H1 (cell line): ENCODE measurements around the gene JAK2. TPM values are rescaled to one million over a fixed set of nuclear protein-coding genes. Genes with fewer than 3 reads are reported as not detected.
"Not testable (repeated sequence)": the region's sequence is repeated elsewhere in the genome, so short reads cannot be mapped to it uniquely, and the experiment has no call there.

ENCODE experiments used
- CTCF ChIA-PET: fragments of 300-600 bp; sonication (Branson Sonifier 250); formaldehyde crosslinking; loops from one replicate; lab custom pipeline; 2021; ENCODE audit not compliant: partially characterized antibody; lab: Charles Lee
- POLR2A ChIA-PET: fragments of 300-600 bp; sonication (Branson Sonifier 250); formaldehyde crosslinking; loops from one replicate; lab custom pipeline; 2021; ENCODE audit warnings: inconsistent platforms; ENCODE audit not compliant: partially characterized antibody; lab: Charles Lee
- DNase-seq, 2 experiments: peaks; one replicate each; pipeline versions ENCODE4 v3.0.0 to v3.0.0-alpha.2; 2010 to 2022; ENCODE audit warnings: low spot score in 2 of 2, low read depth in 1 of 2, mixed read lengths in 1 of 2
- FAIRE-seq: peaks from 2 replicates; lab custom pipeline; 2011; peaks lifted over from hg19 to GRCh38; lab: Jason Lieb, UNC
- H2AFZ ChIP-seq: 2 replicates; pipeline ENCODE4 v1.8.1; 2012; ENCODE audit warnings: low read length, inconsistent platforms
- H2AK5ac ChIP-seq: 2 replicates; pipeline ENCODE4 v1.6.1; 2013; ENCODE audit warnings: low read depth, low read length
- H2BK120ac ChIP-seq: replicated peaks from 2 replicates; pipeline ENCODE3; 2013; ENCODE audit warnings: low read depth, low read length, inconsistent platforms
- H2BK12ac ChIP-seq: 2 replicates; pipeline ENCODE4 v1.6.1; 2013; ENCODE audit warnings: low read depth, low read length
- H2BK15ac ChIP-seq: 2 replicates; pipeline ENCODE4 v1.6.1; 2013; ENCODE audit warnings: low read length
- H2BK20ac ChIP-seq: 2 replicates; pipeline ENCODE4 v1.6.1; 2013; ENCODE audit warnings: low read length
- H2BK5ac ChIP-seq: 2 replicates; pipeline ENCODE4 v1.6.1; 2013; ENCODE audit warnings: low read depth, low read length
- H3K14ac ChIP-seq: 2 replicates; pipeline ENCODE4 v1.6.1; 2013; ENCODE audit warnings: inconsistent platforms; ENCODE audit not compliant: insufficient read length
- H3K18ac ChIP-seq: 2 replicates; pipeline ENCODE4 v1.6.1; 2013; ENCODE audit warnings: low read length; ENCODE audit errors: extremely low read depth
- H3K23ac ChIP-seq: 2 replicates; pipeline ENCODE4 v1.6.1; 2013; ENCODE audit warnings: inconsistent platforms; ENCODE audit not compliant: insufficient read length
- H3K23me2 ChIP-seq: 2 replicates; pipeline ENCODE4 v1.6.1; 2013; ENCODE audit warnings: low read depth, low read length
- H3K27ac ChIP-seq: 2 replicates; pipeline ENCODE4 v1.6.1; 2011; ENCODE audit warnings: low read depth, low read length, inconsistent platforms
- H3K27me3 ChIP-seq, 4 experiments: replicated peaks in 1 of 4; 1 replicate in 1 of 4; 2 replicates in 3 of 4; pipeline versions ENCODE4 v1.6.1 to v1.8.1; 2011 to 2013; ENCODE audit warnings: low read length in 3 of 4, mild to moderate bottlenecking in 3 of 4, inconsistent platforms in 2 of 4, mixed read lengths in 2 of 4, moderate library complexity in 1 of 4; ENCODE audit not compliant: control insufficient read depth in 3 of 4, insufficient read depth in 3 of 4; ENCODE audit errors: extremely low read depth in 1 of 4
- H3K36me3 ChIP-seq, 4 experiments: 2 replicates each; pipeline versions ENCODE4 v1.6.1 to v1.8.1; 2011 to 2013; ENCODE audit warnings: mild to moderate bottlenecking in 4 of 4, low read length in 3 of 4, moderate library complexity in 2 of 4, control low read depth in 1 of 4, inconsistent platforms in 1 of 4; ENCODE audit not compliant: insufficient read depth in 4 of 4, control insufficient read depth in 2 of 4
- H3K4ac ChIP-seq: replicated peaks from 2 replicates; pipeline ENCODE3; 2013; ENCODE audit warnings: low read length, low read depth, mixed read lengths, inconsistent platforms; ENCODE audit not compliant: insufficient read length
- H3K4me1 ChIP-seq, 4 experiments: replicated peaks in 1 of 4; 1 replicate in 1 of 4; 2 replicates in 3 of 4; pipeline versions ENCODE4 v1.6.1 to v1.8.1; 2011 to 2013; ENCODE audit warnings: low read length in 3 of 4, inconsistent platforms in 2 of 4, mixed read lengths in 1 of 4; ENCODE audit not compliant: insufficient read depth in 4 of 4, control insufficient read depth in 3 of 4
- H3K4me2 ChIP-seq, 2 experiments: 2 replicates each; pipeline versions ENCODE4 v1.6.1 to v1.8.1; 2011 to 2013; ENCODE audit warnings: low read depth in 2 of 2, low read length in 2 of 2, control low read depth in 1 of 2, inconsistent platforms in 1 of 2, mild to moderate bottlenecking in 1 of 2; ENCODE audit not compliant: insufficient read depth in 1 of 2
- H3K4me3 ChIP-seq, 4 experiments: fragments of 200-600, 300-600 bp in 1 of 4; sonication (generic), shearing (Covaris generic), sonication (Bioruptor Twin) in 1 of 4; 2 replicates each; pipeline versions ENCODE4 v1.5.1 to v1.8.1; 2011 to 2016; ENCODE audit warnings: low read length in 4 of 4, low read depth in 3 of 4, control low read depth in 2 of 4, inconsistent platforms in 2 of 4, mild to moderate bottlenecking in 2 of 4, mixed read lengths in 1 of 4, moderate library complexity in 1 of 4; ENCODE audit not compliant: insufficient read depth in 2 of 4; ENCODE audit errors: extremely low read depth in 1 of 4
- H3K56ac ChIP-seq: replicated peaks from 2 replicates; pipeline ENCODE3; 2013; ENCODE audit warnings: low read depth, mild to moderate bottlenecking, mixed read lengths, low read length, inconsistent platforms; ENCODE audit not compliant: insufficient read length
- H3K79me1 ChIP-seq: 2 replicates; pipeline ENCODE4 v1.6.1; 2013; ENCODE audit warnings: low read depth, low read length, control low read depth
- H3K79me2 ChIP-seq, 2 experiments: 2 replicates each; pipeline versions ENCODE4 v1.6.1 to v1.8.1; 2012 to 2013; ENCODE audit warnings: low read length in 2 of 2, mild to moderate bottlenecking in 2 of 2, inconsistent platforms in 1 of 2; ENCODE audit not compliant: insufficient read depth in 2 of 2, control insufficient read depth in 1 of 2
- H3K9ac ChIP-seq, 4 experiments: replicated peaks in 1 of 4; 1 replicate in 1 of 4; 2 replicates in 3 of 4; pipeline versions ENCODE4 v1.6.1 to v1.8.1; 2011 to 2013; ENCODE audit warnings: low read depth in 3 of 4, low read length in 3 of 4, control low read depth in 2 of 4, mild to moderate bottlenecking in 2 of 4, moderate library complexity in 2 of 4, inconsistent platforms in 1 of 4; ENCODE audit errors: extremely low read depth in 1 of 4
- H3K9me3 ChIP-seq, 2 experiments: 2 replicates each; pipeline versions ENCODE4 v1.6.1 to v1.8.1; 2012 to 2013; ENCODE audit warnings: mild to moderate bottlenecking in 2 of 2, moderate library complexity in 2 of 2, control low read depth in 1 of 2, inconsistent platforms in 1 of 2, low read depth in 1 of 2, low read length in 1 of 2, mixed read lengths in 1 of 2; ENCODE audit not compliant: insufficient read depth in 2 of 2
- H4K20me1 ChIP-seq, 2 experiments: replicated peaks in 1 of 2; 2 replicates each; pipeline versions ENCODE3 to v1.8.1; 2011 to 2013; ENCODE audit warnings: inconsistent platforms in 2 of 2, low read length in 2 of 2, mild to moderate bottlenecking in 1 of 2; ENCODE audit not compliant: insufficient read depth in 2 of 2, control insufficient read depth in 1 of 2
- H4K5ac ChIP-seq: 2 replicates; pipeline ENCODE4 v1.6.1; 2013; ENCODE audit warnings: low read length, low read depth, mixed read lengths, inconsistent platforms; ENCODE audit not compliant: insufficient read length
- H4K8ac ChIP-seq: 2 replicates; pipeline ENCODE4 v1.8.0; 2013; ENCODE audit warnings: mild to moderate bottlenecking, moderate library complexity, low read length, inconsistent platforms; ENCODE audit not compliant: insufficient read depth; ENCODE audit errors: extremely low read depth
- H4K91ac ChIP-seq: replicated peaks from 2 replicates; pipeline ENCODE3; 2013; ENCODE audit warnings: low read length, mixed read lengths, inconsistent platforms; ENCODE audit not compliant: insufficient read length
- WGBS, 2 experiments: shearing (Covaris generic) in 1 of 2; methylation state at CpG; one replicate each; pipeline versions ENCODE4 v1.1.6 to v1.1.7; 2013 to 2015; ENCODE audit warnings: low lambda C conversion rate in 2 of 2, mixed read lengths in 2 of 2, inconsistent platforms in 1 of 2, low coverage in 1 of 2, missing lambda C conversion rate in 1 of 2; ENCODE audit not compliant: insufficient replicate concordance in 2 of 2, insufficient coverage in 1 of 2, insufficient read length in 1 of 2; ENCODE audit errors: extremely low coverage in 1 of 2, missing lambda C conversion rate in 1 of 2; 5-methylcytosine and 5-hydroxymethylcytosine counted together
- polyA plus RNA-seq, 7 experiments: library from polyadenylated mRNA; depleted of rRNA in 3 of 7; stranded (reverse) in 5 of 7; unstranded in 2 of 7; fragments of >200 nt in 5 of 7; fragments of 200-250 nt in 2 of 7; gene quantifications; 1 replicate in 5 of 7; 2 replicates in 1 of 7; 4 replicates in 1 of 7; pipeline versions ENCODE4 v1.2.1 to v1.2.3, GENCODE V29; 2011 to 2013; ENCODE audit warnings: missing spikeins in 2 of 7, mixed read lengths in 2 of 7
- total RNA-seq: library from RNA; stranded (reverse); fragmentation: NEBNext Ultra II Directional; extraction: Animal tissue kit (Norgen Biotek cat#: 25700); gene quantifications from 2 replicates; pipeline ENCODE4 v1.2.1, GENCODE V29; 2021

JAK2 gene
- total and polyA plus RNA-seq, 2 of the 8 experiments (the other 6 are each of a cell fraction or from before 2014, with no cell fraction given): 0.50 to 2.1 TPM

DNA sequence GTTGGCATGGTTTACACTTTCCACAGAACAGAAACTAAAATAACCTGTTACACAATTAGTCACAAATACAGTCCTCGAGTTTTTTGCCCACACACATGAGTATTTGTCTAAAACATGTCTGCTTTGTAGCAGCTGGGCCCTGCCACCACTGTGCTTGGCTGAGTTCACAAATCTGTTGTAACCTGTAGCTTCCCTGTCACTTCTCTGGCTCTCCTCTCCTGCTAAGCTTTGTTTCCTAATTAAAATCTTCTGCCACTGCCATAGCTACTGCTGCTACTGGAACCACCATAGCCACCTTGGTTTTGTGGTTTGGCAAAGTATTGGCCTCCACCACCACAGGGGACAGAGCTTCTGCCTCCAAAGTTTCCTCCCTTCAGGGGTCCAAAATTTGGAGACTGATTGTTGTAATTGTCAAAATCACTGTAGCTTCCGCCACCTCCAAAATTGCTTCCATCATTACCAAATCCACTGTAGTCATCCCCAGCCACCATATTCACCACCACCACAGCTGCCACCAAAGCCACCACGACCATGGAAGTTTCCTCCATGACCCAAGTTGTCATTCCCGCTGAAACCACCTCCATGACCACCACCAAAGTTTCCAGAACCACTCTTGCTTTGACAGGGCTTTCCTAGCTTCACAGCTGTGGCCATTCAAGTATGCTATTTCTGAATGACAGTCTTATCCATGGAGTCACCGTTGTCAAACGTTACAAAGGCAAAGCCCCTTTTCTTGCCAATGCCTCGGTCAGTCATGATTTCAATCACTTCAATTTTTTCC, 40.5 kb upstream of the JAK2 start:
- H2AFZ ChIP-seq, H3K56ac ChIP-seq, H2BK120ac ChIP-seq, H3K79me2 ChIP-seq, H4K8ac ChIP-seq, H3K18ac ChIP-seq, H3K27me3 ChIP-seq, H3K4me2 ChIP-seq, H4K91ac ChIP-seq, H4K20me1 ChIP-seq, DNase-seq, H2BK15ac ChIP-seq, H3K4me1 ChIP-seq, H4K5ac ChIP-seq, H3K23ac ChIP-seq, H3K79me1 ChIP-seq, H3K36me3 ChIP-seq, H3K9me3 ChIP-seq, H3K14ac ChIP-seq, H2BK20ac ChIP-seq, H3K23me2 ChIP-seq, POLR2A ChIA-PET, H2BK12ac ChIP-seq, H2BK5ac ChIP-seq, H3K9ac ChIP-seq, H2AK5ac ChIP-seq, H3K4ac ChIP-seq, H3K4me3 ChIP-seq, FAIRE-seq, H3K27ac ChIP-seq: not testable (repeated sequence)
- CTCF ChIA-PET: interaction anchor here (0.6 kb wide), 1 partner anchor 149 kb away, joined by 4 read pairs; no protein-coding TSS in a partner anchor
- WGBS, 2 experiments: 90% methylated on average over 7 of the region's 7 CpGs; no CpG with 5 or more reads in 1 of the 2 experiments
